BLaER1 treated with 17β-estradiol and CSF1 and Interleukin-3, amounts not matched to agents 10 nM and 100 nM (cell line): ENCODE data around the gene COL17A1.

Experiments
- H3K27ac ChIP-seq, 11 experiments: shearing (Covaris generic); formaldehyde crosslinking; 2 replicates each; pipeline ENCODE4 v1.8.1; 2022
- H3K27me3 ChIP-seq, 11 experiments: shearing (Covaris generic); formaldehyde crosslinking; 2 replicates each; pipeline ENCODE4 v1.8.1; 2022
- H3K36me3 ChIP-seq, 11 experiments: shearing (Covaris generic); formaldehyde crosslinking; 2 replicates each; pipeline ENCODE4 v1.8.1; 2022
- H3K4me1 ChIP-seq, 10 experiments: shearing (Covaris generic); formaldehyde crosslinking; 2 replicates each; pipeline ENCODE4 v1.8.1; 2022
- H3K4me2 ChIP-seq, 11 experiments: shearing (Covaris generic); formaldehyde crosslinking; 2 replicates each; pipeline ENCODE4 v1.8.1; 2022
- H3K4me3 ChIP-seq, 10 experiments: shearing (Covaris generic); formaldehyde crosslinking; 2 replicates each; pipeline ENCODE4 v1.8.1; 2022
- H3K9ac ChIP-seq, 11 experiments: shearing (Covaris generic); formaldehyde crosslinking; 2 replicates each; pipeline ENCODE4 v1.8.1; 2022
- H3K9me3 ChIP-seq, 11 experiments: shearing (Covaris generic); formaldehyde crosslinking; replicated peaks in 1 of 11; 2 replicates each; pipeline ENCODE4 v1.8.1; 2022
- H4K20me1 ChIP-seq, 11 experiments: shearing (Covaris generic); formaldehyde crosslinking; 2 replicates each; pipeline ENCODE4 v1.8.1; 2022
- Cebpa-rat ChIP-seq, 11 experiments: shearing (Covaris generic); IDR thresholded peaks; 2 replicates each; pipeline ENCODE4 v1.8.1; 2022

The COL17A1 gene

DNA sequence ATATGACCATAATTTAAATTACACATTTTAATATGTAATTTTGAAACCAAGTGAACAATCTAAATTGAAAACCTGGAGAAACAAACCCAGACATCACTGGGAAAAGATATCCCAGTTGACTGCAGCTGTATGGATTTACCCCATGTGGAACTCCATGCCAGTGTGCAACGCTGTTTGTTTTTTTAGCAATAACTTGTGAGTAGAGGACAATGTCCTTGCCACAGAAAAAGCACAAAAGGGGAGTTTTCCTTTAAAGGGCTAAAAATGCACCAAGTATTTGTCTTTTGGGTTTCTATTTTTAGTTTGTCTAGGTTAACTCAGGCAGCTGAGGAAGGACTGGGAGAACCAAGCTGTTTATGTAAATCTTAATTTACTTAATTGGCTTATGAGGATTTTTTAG, 15.1 kb upstream of the COL17A1 start:
- peaks cover 10 to 14% (median 13%) of the 10 kb centered on the region in 11 experiments for H3K9me3 ChIP-seq
- H3K36me3 ChIP-seq: no peaks in the 10 kb centered on the region
- no peaks in the 10 kb centered on the region for H4K20me1 ChIP-seq
- H3K9ac ChIP-seq: no peak overlapping the region
- no peak for TF ChIP-seq Cebpa-rat (IDR thresholded peaks at IDR 0.05)
- H3K4me3 ChIP-seq: no peak overlapping the region
- H3K27me3 ChIP-seq: no peaks in the 10 kb centered on the region
- H3K27ac ChIP-seq: no peak overlapping the region
- H3K4me1 ChIP-seq: peaks cover 0 to 12% (median 0%) of the 10 kb centered on the region in 10 experiments; a peak in 3 of 20 replicates
- H3K4me2 ChIP-seq: no peak overlapping the region

GRCh38 chr10:104099941-104100340, 14.3 kb upstream of the COL17A1 start:
- Histone ChIP-seq H4K20me1 (no peaks in the 10 kb centered on the region), H3K36me3 (no peaks in the 10 kb centered on the region), H3K4me3 (no peak overlapping the region), H3K27ac (no peak overlapping the region), H3K9me3 (peaks cover 10 to 14% (median 13%) of the 10 kb centered on the region in 11 experiments), H3K4me2 (no peak overlapping the region), H3K27me3 (no peaks in the 10 kb centered on the region), H3K9ac (no peak overlapping the region), H3K4me1 (peaks cover 0 to 12% (median 0%) of the 10 kb centered on the region in 10 experiments; a peak in 3 of 20 replicates)
- TF ChIP-seq Cebpa-rat (IDR thresholded peaks at IDR 0.05): no peak

GRCh38 chr10:104099269-104099668, 13.6 kb upstream of the COL17A1 start:
- no peak overlapping the region for H3K9ac ChIP-seq
- peaks cover 10 to 14% (median 13%) of the 10 kb centered on the region in 11 experiments for H3K9me3 ChIP-seq
- no peaks in the 10 kb centered on the region for H4K20me1 ChIP-seq
- peaks cover 0 to 16% (median 0%) of the 10 kb centered on the region in 10 experiments; a peak in 4 of 20 replicates for H3K4me1 ChIP-seq
- no peak overlapping the region for H3K4me3 ChIP-seq
- H3K36me3 ChIP-seq: no peaks in the 10 kb centered on the region
- H3K4me2 ChIP-seq: no peak overlapping the region
- no peaks in the 10 kb centered on the region for H3K27me3 ChIP-seq
- TF ChIP-seq Cebpa-rat (IDR thresholded peaks at IDR 0.05): no peak
- no peak overlapping the region for H3K27ac ChIP-seq

DNA sequence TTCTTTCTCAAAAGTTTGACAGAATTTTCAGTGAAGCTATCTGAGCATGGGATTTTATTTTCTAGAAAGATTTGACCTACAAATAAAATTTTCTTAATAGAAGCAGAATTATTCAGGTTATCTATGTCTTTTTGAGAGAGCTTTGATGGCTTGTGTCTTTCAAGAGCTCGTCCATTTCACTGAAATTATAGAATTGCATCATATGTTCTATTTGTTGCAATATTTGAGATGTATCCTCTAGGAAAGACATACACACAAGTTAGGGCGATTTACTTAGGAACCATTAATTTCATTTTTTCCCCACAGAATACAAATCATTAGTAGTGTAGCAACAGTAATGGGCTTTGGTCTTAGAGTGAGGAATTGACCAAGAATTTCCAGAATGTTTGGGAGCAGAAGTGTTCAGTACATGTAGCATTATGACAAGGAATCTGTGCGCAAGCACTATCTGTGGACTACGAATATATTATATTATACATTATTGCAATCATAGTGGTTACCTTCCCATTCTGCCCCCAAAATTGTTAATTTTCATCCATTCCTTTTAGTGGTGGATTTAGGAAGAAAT, 12.8 kb upstream of the COL17A1 start:
- Histone ChIP-seq H3K27me3 (no peaks in the 10 kb centered on the region), H3K4me1 (peaks cover 0 to 19% (median 0%) of the 10 kb centered on the region in 10 experiments; a peak in 4 of 20 replicates), H3K9me3 (peaks cover 10 to 16% (median 13%) of the 10 kb centered on the region in 11 experiments), H3K4me3 (no peak overlapping the region), H3K36me3 (no peaks in the 10 kb centered on the region), H4K20me1 (no peaks in the 10 kb centered on the region), H3K9ac (no peak overlapping the region), H3K4me2 (no peak overlapping the region), H3K27ac (no peak overlapping the region)
- TF ChIP-seq Cebpa-rat (IDR thresholded peaks at IDR 0.05): no peak

GRCh38 chr10:104096692-104097091, 11.0 kb upstream of the COL17A1 start:
- H3K27ac ChIP-seq: no peak overlapping the region
- H3K9ac ChIP-seq: no peak overlapping the region
- H3K27me3 ChIP-seq: no peaks in the 10 kb centered on the region
- no peak overlapping the region for H3K4me2 ChIP-seq
- H3K4me1 ChIP-seq: peaks cover 0 to 12% (median 0%) of the 10 kb centered on the region in 10 experiments; a peak in 4 of 20 replicates
- no peaks in the 10 kb centered on the region for H4K20me1 ChIP-seq
- TF ChIP-seq Cebpa-rat (IDR thresholded peaks at IDR 0.05): no peak
- H3K9me3 ChIP-seq: peaks cover 10 to 27% (median 13%) of the 10 kb centered on the region in 11 experiments
- no peaks in the 10 kb centered on the region for H3K36me3 ChIP-seq
- no peak overlapping the region for H3K4me3 ChIP-seq

DNA sequence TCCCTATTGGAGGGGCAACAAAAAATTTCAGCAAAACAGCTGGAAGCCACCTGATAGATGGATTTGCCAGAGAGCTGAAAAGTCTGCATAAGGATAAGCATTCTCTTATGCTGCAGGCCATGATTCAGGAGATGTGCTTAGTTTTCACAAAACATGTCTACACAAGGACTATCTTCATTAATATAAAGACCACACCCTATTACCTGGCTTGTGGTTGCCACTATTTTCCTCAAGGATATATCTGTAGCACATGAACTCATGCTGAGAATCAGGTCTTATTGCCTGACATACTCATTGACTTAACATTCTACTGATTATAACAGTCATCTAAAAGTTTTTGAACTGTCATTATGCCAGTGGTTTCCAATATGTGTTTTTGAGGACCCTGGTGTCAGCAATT, 7.1 kb upstream of the COL17A1 start:
- Histone ChIP-seq H3K36me3 (no peaks in the 10 kb centered on the region), H3K4me1 (peaks cover 0 to 8% (median 0%) of the 10 kb centered on the region in 10 experiments; a peak in 3 of 20 replicates), H3K4me3 (no peak overlapping the region), H3K9me3 (peaks cover 10 to 27% (median 12%) of the 10 kb centered on the region in 11 experiments), H3K27me3 (no peaks in the 10 kb centered on the region), H3K9ac (no peak overlapping the region), H3K4me2 (no peak overlapping the region), H3K27ac (no peak overlapping the region), H4K20me1 (no peaks in the 10 kb centered on the region)
- no peak for TF ChIP-seq Cebpa-rat (IDR thresholded peaks at IDR 0.05)

- H3K9ac ChIP-seq: no peak overlapping the region
- no peak overlapping the region for H3K4me2 ChIP-seq
- H3K27ac ChIP-seq: no peak overlapping the region
- H3K4me1 ChIP-seq: peaks cover 0 to 8% (median 0%) of the 10 kb centered on the region in 10 experiments; a peak in 3 of 20 replicates
- H3K27me3 ChIP-seq: no peaks in the 10 kb centered on the region
- no peak for TF ChIP-seq Cebpa-rat (IDR thresholded peaks at IDR 0.05)
- peaks cover 0 to 14% (median 0%) of the 10 kb centered on the region in 11 experiments; a peak in 3 of 22 replicates for H3K9me3 ChIP-seq
- no peaks in the 10 kb centered on the region for H3K36me3 ChIP-seq
- no peak overlapping the region for H3K4me3 ChIP-seq
- H4K20me1 ChIP-seq: no peaks in the 10 kb centered on the region
Observed at GRCh38 chr10:104090611-104091010, 4.9 kb upstream of the COL17A1 start.

- TF ChIP-seq Cebpa-rat (IDR thresholded peaks at IDR 0.05): no peak
Observed at GRCh38 chr10:104089621-104090020, 3.9 kb upstream of the COL17A1 start.

GRCh38 chr10:104088239-104088638, 2.6 kb upstream of the COL17A1 start:
- TF ChIP-seq Cebpa-rat (IDR thresholded peaks at IDR 0.05): no peak
- H4K20me1 ChIP-seq: no peaks in the 10 kb centered on the region
- no peak overlapping the region for H3K27ac ChIP-seq
- no peak overlapping the region for H3K4me2 ChIP-seq
- H3K4me1 ChIP-seq: no peaks in the 10 kb centered on the region
- H3K36me3 ChIP-seq: no peaks in the 10 kb centered on the region
- H3K4me3 ChIP-seq: no peak overlapping the region
- no peak overlapping the region for H3K9ac ChIP-seq
- H3K27me3 ChIP-seq: no peaks in the 10 kb centered on the region
- H3K9me3 ChIP-seq: peaks cover 0 to 10% (median 0%) of the 10 kb centered on the region in 11 experiments; a peak in 3 of 22 replicates

More at GRCh38 chr10:104089621-104090020, 3.9 kb upstream of the COL17A1 start:
- no peak overlapping the region for H3K4me2 ChIP-seq
- H3K4me3 ChIP-seq: no peak overlapping the region
- H3K4me1 ChIP-seq: peaks cover 0 to 8% (median 0%) of the 10 kb centered on the region in 10 experiments; a peak in 3 of 20 replicates
- H4K20me1 ChIP-seq: no peaks in the 10 kb centered on the region
- no peaks in the 10 kb centered on the region for H3K36me3 ChIP-seq
- peaks cover 0 to 14% (median 0%) of the 10 kb centered on the region in 11 experiments; a peak in 3 of 22 replicates for H3K9me3 ChIP-seq
- H3K27ac ChIP-seq: no peak overlapping the region
- H3K27me3 ChIP-seq: no peaks in the 10 kb centered on the region
- H3K9ac ChIP-seq: no peak overlapping the region
